ENCODE measurements around the gene PRDX6.
"Not testable (repeated sequence)": the region's sequence is repeated elsewhere in the genome, so short reads cannot be mapped to it uniquely, and the experiment has no call there.

PRDX6 gene

GRCh38 chr1:173499729-173500128 is 22.6 kb downstream of the PRDX6 start:
- no peak for DNase-seq (ENCODE audit: low read depth)

GRCh38 chr1:173502104-173502503 is 25.0 kb downstream of the PRDX6 start:
- no peak for DNase-seq (ENCODE audit: low read depth)

GRCh38 chr1:173503391-173503790 is 26.3 kb downstream of the PRDX6 start:
- no peak for DNase-seq (ENCODE audit: low read depth)

- no peak for DNase-seq (ENCODE audit: low read depth)
Observed at GRCh38 chr1:173504268-173504667, 27.1 kb downstream of the PRDX6 start.

GRCh38 chr1:173505391-173505790 is 28.3 kb downstream of the PRDX6 start:
- no peak for DNase-seq (ENCODE audit: low read depth)

GRCh38 chr1:173506437-173506836 is 29.3 kb downstream of the PRDX6 start:
- DNase-seq (ENCODE audit: low read depth): no peak

GRCh38 chr1:173507205-173507846 is 30.2 kb downstream of the PRDX6 start:
- no peak for DNase-seq (ENCODE audit: low read depth)

- DNase-seq (ENCODE audit: low read depth): no peak
Observed at GRCh38 chr1:173507847-173508209, 30.7 kb downstream of the PRDX6 start.

- no peak for DNase-seq (ENCODE audit: low read depth)
Observed at GRCh38 chr1:173508541-173508940, 31.4 kb downstream of the PRDX6 start.

GRCh38 chr1:173509797-173510196 is 32.7 kb downstream of the PRDX6 start:
- DNase-seq (ENCODE audit: low read depth): no peak

- DNase-seq (ENCODE audit: low read depth): not testable (repeated sequence)
Observed at GRCh38 chr1:173514503-173514902, 37.4 kb downstream of the PRDX6 start.

- DNase-seq (ENCODE audit: low read depth): no peak
Observed at GRCh38 chr1:173520799-173521198, 43.7 kb downstream of the PRDX6 start.

GRCh38 chr1:173523329-173523728 is 46.2 kb downstream of the PRDX6 start:
- no peak for DNase-seq (ENCODE audit: low read depth)

GRCh38 chr1:173525926-173526325 is 48.8 kb downstream of the PRDX6 start:
- DNase-seq (ENCODE audit: low read depth): no peak

GRCh38 chr1:173527151-173527826 is 50.2 kb downstream of the PRDX6 start:
- DNase-seq (ENCODE audit: low read depth): no peak

- DNase-seq (ENCODE audit: low read depth): no peak
Observed at GRCh38 chr1:173529106-173529505, 52.0 kb downstream of the PRDX6 start.

GRCh38 chr1:173530795-173531693 is 53.9 kb downstream of the PRDX6 start:
- no peak for DNase-seq (ENCODE audit: low read depth)

- DNase-seq (ENCODE audit: low read depth): no peak
Observed at GRCh38 chr1:173532237-173532636, 55.1 kb downstream of the PRDX6 start.

- no peak for DNase-seq (ENCODE audit: low read depth)
Observed at GRCh38 chr1:173536223-173536622, 59.1 kb downstream of the PRDX6 start.
